ENCODE measurements around the gene TEAD2.
"Not testable (repeated sequence)": the region's sequence is repeated elsewhere in the genome, so short reads cannot be mapped to it uniquely, and the experiment has no call there.

The TEAD2 gene

DNA sequence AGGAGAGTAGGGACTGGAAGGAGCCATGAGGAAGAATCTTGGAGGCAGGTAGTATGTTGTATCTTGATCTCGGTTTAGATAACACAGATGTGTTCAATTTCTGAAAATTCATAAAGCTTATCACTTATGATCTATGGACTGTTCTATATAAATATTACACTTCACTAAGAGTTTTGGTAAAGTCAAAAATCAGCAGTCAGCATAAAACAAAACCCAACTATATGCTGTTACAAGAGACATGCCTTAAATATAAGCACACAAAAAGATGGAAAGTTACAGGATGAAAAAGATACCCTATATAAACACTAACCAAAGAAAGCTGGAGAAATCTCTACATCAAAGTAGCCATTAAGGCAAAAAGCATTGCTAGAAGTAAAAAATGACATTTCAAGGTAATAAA lies 21.4 kb upstream of the TEAD2 start:
- DNase-seq, result no peak

DNA sequence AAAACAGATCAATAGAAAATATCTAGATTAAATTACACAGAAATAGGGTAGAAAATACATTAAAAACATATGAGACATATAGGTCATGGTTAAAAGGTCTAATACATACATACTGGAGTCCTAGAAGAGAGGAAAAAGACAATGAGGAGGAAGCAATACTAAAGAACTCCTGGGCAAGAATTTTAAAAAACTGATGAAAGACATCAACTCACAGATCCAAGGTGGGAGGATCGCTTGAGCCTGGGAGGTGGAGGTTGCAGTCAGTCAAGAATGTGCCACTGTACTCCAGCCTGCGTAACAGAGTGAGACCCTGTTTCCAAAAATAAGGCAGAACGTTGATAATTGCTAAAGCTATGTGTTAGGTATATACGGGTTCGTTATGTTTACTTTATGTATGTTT lies 20.4 kb upstream of the TEAD2 start:
- DNase-seq, result no peak

DNA sequence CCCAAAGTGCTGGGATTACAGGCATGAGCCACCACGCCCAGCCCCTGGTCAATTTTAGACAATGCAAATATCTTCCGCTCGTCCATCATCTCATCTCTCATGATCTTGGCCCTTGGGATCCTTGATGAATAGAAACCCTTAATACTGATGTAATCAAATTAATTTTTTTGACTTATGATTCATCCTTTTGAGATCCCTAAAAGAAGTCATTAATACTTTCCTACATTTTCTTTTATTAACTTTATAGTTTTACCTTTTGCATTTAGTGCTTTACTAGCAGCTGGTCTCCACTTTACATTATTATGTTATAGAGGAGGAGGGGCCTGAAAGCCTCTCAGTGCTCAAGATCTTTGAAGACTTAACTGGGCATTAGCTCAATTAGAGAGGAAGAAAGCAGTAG lies 18.2 kb upstream of the TEAD2 start:
- no peak for DNase-seq

DNA sequence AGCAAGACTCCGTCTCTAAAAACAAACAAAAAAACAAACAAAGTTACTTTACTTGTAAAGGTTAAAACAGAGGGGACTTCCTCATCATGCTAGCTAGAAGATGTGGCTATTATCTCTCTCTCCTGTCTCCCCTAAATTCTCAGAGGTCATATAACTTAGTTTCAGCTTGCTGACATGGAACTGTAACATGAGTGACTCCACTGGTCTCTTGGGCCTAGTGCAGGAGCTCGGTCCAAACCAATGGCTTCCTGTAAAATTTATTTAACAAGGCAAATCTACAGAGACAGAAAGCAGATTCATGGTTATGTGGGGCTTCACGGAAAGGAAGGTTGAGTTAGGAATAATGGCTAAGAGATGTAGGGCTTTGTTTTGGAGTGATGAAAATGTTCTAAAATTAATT lies 16.3 kb upstream of the TEAD2 start:
- DNase-seq, result no peak

DNA sequence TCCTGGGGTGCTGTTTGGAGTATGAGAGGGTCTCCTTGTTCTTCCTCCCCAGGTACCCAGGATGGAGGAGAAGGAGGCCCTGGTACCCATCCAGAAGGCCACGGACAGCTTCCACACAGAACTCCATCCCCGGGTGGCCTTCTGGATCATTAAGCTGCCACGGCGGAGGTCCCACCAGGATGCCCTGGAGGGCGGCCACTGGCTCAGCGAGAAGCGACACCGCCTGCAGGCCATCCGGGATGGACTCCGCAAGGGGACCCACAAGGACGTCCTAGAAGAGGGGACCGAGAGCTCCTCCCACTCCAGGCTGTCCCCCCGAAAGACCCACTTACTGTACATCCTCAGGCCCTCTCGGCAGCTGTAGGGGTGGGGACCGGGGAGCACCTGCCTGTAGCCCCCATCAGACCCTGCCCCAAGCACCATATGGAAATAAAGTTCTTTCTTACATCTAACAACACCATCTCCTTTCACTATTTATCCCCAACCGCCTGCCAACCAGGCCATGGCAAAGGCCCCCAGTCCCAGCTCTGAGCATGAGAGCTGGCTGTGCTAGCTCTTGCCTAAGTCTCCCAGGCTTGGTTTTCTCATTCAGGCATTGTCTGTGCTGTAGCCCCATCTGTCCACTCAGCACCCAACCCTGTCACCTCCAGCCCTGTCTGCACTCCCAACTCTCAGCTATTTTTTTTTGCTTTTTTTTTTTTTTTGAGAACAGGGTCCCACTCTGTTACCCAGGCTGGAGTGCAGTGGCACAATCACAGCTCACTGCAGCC lies 12.6 kb upstream of the TEAD2 start:
- DNase-seq, result no peak

DNA sequence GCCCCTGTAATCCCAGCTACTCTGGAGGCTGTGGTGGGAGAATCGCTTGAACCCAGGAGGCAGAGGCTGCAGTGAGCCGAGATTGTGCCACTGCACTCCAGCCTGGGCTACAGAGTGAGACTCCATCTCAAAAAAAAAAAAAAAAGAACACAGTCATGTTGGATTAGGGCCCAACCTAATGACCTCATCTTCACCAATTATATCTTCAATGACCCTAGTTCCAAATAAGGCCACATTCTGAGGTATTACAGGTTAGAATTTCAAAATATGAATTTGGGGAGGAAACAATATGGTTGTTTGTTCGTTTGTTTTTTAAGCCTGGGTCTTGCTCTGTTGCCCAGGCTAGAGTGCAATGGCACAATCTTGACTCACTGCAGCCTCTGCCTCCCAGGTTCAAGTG lies 11.0 kb upstream of the TEAD2 start:
- DNase-seq, result not testable (repeated sequence)

DNA sequence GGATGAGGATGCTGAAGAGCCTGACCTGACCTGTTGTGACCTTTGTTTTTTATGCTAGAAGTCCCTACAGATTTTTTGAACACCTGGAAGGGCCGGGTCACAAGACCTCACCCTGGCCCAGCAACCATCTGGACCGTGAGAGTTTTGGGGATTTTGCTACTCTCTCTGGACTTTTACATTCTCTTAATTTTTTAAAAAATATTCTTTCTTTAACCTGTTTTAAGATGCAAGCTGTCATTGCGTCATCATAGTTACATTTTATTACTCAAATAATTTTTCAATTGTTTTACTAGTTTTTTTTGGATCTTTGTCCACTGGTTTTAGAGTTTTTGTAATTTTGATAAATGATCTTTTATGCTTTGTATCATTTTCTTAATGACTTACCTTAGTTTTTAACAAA lies 9.0 kb upstream of the TEAD2 start:
- DNase-seq, result no peak

DNA sequence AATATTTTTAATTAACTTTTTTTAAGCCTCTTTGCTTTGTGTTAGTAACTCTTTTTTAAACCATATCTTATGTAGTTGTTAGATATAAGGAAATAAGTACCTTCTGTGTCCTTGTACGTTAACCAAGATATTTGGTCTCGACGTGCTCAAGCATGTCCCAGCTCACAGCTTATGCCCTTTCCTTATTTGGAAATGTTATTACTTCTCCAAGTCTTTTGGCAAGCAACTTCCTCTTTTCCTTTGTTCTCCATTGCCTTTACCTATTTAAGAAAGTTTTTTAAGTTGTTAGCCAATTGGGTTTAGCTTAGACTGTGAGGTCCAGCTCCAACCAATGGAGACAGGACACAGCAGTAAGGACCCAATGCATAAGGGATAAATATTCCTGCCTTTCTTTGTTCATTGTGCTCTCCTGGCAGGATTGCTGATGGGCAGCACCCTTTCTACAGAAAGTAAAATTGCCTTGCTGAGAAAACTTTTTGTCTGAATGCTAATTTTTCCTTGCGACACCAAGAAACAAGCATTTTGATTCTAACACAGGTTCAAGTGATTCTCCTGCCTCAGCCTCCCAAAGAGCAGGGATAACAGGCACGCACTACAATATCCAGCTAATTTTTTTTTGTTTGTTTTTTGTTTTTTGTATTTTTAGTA lies 6.6 kb upstream of the TEAD2 start:
- DNase-seq, result no peak

DNA sequence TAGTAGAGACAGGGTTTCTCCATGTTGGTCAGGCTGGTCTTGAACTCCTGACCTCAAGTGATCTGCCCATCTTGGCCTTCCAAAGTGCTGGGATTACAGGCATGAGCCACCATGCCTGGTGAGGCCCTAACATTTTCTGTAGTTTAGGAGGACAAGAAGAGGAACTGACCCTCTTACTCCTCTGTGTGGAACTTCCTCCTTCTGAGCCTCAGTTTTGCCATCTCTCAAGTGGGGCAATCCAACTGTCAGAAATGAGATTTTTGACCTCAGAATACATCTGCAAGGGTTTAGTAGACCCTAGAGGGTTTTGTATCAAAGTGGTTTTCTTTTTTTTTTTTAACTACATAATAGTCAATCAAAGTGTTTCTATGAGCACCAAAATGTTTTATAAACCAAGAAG lies 3.9 kb upstream of the TEAD2 start:
- no peak for DNase-seq

DNA sequence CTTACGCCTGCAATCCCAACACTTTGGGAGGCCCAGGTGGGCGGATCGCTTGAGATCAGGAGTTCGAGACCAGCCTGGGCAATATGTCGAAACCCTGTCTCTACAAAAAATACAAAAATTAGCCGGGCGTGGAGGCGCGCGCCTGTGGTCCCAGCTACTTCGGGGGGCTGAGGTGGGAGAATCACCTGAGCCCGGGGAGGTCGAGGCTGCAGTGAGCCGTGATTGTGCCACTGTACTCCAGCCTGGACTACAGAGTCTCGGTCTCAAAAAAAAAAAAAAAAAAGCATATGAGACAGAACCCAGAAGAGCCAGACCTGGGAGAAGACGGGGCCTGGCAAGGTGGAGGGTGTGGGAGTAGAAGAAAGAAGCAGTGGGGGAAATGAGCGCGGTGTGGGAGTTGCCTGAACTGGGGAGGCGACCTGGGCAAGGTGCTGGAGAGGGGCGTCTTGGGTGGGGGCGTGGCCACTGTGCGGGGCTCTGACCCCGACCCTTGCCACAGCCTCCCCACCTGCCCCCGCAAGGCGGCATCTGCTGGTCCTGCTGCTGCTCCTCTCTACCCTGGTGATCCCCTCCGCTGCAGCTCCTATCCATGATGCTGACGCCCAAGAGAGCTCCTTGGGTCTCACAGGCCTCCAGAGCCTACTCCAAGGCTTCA lies 2.0 kb upstream of the TEAD2 start:
- DNase-seq, result no peak

DNA sequence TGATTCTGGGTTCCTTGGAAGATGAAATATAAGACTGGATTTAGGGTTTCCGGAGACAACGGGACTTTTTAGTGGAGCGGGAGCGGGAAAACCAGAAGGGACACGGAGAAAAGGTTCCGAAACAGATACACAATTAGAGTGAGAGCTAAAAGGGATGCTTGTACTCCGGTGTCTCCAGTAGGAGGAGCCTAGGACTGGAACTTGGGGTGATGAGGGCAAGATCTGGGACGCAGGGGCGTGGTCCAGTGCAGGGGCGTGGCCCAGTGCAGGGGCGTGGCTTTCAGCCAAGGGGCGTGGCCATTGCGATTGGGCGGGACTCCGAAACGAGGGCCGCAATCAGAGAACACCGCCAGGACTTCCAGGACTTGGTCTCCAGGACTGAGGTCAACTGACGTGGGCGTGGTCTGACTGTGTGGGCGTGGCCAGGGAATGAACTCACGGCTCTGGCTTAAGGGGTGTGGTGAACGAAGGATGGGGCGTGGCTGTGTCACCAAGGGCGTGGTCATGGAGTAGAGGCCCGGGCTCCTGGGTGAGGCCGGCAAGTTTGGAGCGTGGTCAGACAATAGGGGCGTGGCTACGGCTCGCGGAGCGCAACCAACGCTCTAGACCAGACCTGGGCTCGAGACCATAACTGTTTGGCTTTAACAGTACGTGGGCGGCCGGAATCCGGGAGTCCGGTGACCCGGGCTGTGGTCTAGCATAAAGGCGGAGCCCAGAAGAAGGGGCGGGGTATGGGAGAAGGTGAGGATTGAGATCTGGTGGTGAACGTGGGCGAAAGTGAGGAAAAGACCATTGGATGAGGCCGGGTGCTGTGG lies 1.3 kb upstream of the TEAD2 start, which contains the start of gene DKKL1:
DKKL1 (plus strand) TSS at position 610 of the 815 bp plus-strand sequence; CDS start at position 732, 122 bp downstream.
- DNase-seq, result peak; percentile 98

DNA sequence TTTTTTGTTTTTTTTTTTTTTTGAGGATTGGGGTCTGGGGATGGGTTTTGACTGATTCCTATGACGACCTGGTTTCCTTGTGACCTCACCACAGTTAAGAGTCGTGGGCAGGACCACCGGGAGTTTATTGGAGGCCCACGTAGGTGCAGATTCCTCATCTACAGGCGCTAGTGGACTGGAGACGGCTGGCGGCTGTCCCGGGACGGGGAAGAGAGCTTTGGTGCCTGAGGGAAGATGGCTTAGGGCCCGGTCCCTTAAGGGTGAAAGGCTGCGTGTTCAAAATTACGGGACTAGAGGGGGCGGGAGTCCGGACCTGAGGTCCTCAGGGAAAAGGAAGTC lies 682 bp upstream of the TEAD2 start:
- DNase-seq, result no peak

DNA sequence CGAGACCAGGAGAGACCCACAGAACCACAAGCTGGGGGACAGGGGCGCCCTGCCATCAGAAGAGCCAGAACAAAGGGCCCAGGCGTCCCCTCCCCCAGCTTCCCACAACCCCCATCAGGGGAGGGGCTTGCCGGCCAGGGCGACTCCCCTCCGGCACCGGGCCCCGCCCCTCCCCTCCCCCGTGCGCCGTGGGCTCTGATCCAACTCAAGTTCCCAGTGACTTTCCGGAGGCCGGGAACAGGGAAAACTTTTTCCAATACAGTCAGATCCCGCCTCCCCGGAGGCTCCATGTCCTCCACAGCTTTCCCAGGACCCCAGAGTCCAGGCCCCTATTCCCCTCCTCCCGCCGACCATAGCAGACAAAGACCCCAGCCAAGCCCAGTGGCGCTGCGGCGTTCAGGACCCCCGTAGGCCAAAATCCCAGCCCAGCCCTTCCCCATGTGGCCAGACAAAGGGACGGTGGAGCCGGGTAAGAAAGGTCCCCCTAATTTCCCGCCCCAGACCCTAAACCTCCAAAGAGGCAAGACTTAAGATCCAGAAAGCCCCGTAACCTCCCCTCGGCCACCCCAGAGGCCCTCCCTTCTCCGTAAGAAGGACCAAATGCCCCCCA lies 673 bp downstream of the TEAD2 start:
- peak; percentile 57 for DNase-seq

DNA sequence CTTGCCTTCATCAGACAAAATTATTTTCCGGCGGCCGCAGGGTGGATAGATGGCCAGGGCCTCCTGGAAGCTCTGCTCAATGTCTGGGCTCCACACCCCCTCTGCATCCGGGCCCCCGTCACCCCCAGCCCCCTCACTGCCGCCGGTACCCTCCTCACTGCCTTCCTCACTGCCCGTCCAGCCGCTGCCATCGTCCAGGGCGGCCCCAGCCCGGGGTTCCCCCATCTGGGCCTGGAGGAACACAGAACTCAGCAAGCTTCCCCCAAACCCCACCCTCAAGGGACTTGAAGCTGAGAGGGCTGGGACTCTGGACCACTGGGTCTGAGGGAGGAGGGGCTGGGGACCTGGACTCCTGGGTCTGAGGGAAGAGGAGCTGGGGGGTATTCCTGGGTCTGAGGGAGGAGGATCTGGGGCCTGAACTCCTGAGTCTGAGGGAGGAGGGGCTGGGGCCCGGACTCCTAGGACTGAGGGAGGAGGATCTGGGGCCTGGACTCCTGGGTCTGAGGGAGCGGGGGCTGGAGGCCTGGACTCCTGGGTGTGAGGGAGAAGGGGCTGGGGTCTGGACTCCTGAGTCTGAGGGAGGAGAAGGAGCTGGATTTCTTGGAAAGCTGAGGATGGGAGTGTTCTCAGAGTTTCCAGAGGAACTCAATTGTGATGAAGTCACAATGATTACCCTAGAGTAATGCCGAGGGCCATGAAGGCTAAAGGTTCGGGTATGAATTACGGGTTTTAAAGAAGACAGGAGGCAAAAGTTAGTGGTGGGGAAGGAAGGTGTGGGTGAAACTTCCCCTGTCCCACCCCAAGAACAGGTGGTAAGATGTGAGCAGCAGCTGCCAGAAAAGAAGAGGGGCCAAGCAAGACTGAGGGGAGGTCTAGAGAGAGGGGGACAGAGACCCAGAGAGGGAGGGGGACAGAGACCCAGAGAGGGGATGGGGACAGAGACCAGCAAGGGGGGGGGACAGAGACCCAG lies 2.1 kb downstream of the TEAD2 start:
- no peak for DNase-seq

DNA sequence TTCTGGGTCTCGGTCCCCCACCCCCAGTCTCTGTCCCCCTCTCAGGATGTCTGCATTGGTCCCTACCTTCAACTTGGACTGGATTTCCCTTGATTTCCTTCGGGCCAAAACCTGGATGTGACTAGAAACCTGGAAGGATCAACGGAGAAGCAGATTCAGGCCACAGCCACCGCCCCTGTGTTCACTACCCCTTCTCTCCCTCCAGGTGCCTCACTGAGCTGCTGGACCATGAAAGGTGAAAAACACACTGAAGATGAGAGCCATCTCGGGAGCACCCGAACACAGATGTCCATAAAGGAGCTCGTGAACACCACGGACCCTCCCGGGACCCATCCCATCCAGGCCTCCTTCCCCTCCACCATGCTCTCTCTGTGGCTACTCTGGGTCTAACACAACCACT lies 5.0 kb downstream of the TEAD2 start:
- no peak for DNase-seq

DNA sequence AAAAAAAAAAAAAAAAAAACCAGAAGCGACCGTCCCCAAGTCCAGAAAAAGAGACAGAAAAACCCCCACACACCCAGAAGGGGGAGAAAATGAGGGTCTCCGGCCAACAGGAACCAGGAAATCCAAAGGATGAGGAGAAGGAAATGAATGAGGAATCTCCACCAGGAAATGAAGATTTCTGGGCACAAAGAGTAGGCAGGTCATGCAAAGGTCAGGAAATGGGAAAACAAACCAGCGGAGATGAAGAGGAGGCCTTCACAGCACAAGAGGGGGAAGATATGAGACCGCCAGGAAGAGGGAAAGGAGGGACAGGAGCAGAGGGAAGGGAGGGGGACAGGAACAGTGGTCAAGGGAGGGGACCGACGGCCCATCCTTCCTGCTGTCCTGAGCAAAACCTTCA lies 5.8 kb downstream of the TEAD2 start:
- DNase-seq, result no peak

DNA sequence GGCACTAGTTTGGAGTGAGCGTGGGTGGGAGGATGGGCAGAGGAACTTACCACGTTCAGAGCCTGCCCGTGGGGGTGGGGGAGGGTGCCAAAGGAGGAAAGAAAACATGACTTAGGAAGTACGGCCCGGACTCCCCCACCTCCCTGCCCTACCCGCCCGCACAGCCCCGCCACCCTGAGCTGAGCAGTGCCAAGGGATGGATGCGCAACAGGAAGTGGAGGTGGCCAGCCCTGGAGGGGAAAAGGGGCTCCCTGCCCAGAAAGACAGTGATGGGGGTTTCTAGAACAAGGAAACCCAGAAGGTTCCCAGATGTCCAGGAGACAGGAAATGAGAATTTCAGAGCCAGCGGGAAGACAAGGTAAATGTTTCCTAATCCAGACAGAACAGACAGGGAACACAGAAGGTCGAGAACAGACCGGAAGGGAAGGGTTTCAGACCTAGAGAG lies 6.3 kb downstream of the TEAD2 start:
- DNase-seq, result no peak

DNA sequence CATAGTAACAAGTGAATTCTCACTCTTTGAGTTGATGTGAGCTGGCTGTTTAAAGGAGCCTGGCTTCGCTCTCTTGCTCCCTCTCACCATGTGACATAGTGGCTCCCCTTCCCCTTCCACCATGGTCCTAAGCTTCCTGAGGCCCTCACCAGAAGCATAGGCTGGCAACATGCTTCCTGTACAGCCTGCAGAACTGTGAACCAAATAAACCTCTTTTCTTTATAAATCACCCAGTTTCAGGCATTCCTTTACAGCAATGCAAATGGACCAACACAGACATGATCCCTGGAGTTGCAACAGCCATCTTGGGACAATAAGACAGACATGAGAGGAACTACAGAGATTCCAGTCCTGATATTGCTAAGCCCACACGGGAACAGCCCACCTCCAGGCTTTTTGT lies 12.6 kb downstream of the TEAD2 start:
- DNase-seq, result no peak

DNA sequence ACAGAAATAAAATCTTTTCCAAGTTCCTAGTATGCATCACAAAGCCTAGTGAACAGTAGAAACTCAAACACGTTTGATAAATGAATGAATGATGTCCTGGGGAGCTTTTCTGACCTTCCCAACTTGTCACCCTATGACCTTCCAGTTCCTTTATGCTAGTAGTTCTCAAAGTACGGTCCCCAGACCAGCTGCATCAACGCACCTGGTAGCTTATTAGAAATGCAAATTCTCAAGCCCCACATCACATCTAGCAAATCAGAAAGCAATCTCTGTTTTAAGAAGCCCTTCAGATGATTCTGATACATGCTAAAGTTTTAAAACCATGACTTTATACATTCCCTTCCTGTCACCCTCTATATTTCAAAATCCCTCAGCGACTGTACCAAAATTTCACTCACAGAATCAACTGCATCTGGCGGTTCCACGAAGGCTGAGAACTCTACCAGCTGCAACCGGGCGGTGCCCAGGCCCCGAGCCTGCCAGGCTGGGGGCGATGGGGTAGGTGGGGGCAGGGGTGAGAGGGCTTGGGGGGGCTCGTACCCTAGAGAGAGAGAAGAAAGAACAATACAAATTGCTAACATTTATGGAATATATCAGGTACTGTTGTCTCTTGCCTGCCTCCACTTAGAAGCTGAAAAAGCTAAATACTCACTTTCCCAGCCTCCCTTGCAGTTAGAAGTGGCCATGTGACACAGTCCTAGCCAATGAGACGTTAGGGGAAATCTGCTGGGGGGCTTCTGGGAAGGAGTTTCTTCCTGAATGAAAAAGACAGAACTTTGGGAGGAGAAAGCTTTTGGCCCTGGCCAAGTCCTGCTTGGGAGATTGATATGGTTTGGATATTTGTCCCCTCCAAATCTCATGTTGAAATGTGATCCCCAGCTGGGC lies 13.7 kb downstream of the TEAD2 start:
- no peak for DNase-seq

DNA sequence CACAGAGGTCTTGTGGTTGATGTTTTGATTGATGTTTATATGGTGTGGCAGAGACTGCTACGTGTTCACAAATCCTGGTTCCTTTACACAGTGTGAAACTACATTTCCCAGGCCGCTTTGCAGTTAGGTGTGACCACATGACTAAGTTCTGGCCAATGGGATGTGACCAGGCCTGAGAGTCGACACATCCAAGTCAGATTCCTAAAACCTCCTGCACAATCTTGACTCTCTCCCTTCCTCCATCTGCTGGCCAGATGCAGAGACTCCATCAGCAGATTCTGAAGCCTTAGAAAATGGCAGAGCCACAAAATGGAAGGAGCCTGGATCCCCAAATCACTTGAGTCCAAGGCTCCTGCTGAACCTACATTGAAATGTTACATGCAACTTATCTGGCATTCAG lies 14.4 kb downstream of the TEAD2 start:
- peak; percentile 57 for DNase-seq

DNA sequence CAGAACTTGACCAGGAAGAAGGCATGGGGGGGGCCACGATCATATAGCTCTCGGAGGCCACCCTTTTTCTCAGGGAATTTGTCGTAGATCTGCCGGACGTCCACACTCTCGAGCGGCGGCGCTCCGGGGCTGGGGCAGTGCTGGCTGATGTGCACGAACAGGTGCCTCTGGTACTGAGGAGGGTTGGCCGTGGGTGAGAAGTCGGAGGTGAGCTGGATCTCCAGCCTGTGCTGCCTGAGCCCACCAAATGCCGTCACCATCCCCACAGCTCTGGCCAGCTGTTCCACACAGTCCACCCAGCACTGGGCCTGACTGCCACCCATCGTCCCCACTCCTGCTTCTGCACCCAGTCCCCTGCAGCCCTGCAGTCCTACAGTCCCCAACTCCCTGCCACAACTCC lies 15.0 kb downstream of the TEAD2 start:
- DNase-seq, result no peak

All from HCEC 1CT (cell line).